Dendritic cell treated with granulocyte-macrophage colony-stimulating factor and Interleukin-4, amounts not matched to agents 40 ng/mL and 50 ng/mL, for 4 days (primary cell): ENCODE measurements around the gene SMU1.
"Not testable (repeated sequence)": the region's sequence is repeated elsewhere in the genome, so short reads cannot be mapped to it uniquely, and the experiment has no call there.

ENCODE experiments used
- H3K27ac Mint-ChIP-seq: one replicate; pipeline ENCODE4 v1.8.0; 2022; ENCODE audit warnings: mild to moderate bottlenecking, mixed read lengths
- H3K27me3 Mint-ChIP-seq: one replicate; pipeline ENCODE4 v1.8.0; 2022; ENCODE audit warnings: mild to moderate bottlenecking, mixed read lengths
- H3K36me3 Mint-ChIP-seq: one replicate; pipeline ENCODE4 v1.8.0; 2022; ENCODE audit warnings: low read depth, mixed read lengths
- H3K4me1 Mint-ChIP-seq: one replicate; pipeline ENCODE4 v1.8.0; 2022; ENCODE audit warnings: low read depth, mixed read lengths
- H3K4me3 Mint-ChIP-seq: one replicate; pipeline ENCODE4 v1.8.0; 2022; ENCODE audit warnings: mild to moderate bottlenecking, moderate library complexity, mixed read lengths
- H3K9me3 Mint-ChIP-seq: one replicate; pipeline ENCODE4 v1.8.0; 2022; ENCODE audit warnings: mixed read lengths
- intact Hi-C: fragments of 100-400 bp; cut with micrococcal nuclease; formaldehyde crosslinking; loops from one replicate; pipeline ENCODE4 v1.15.0; 2022

Gene SMU1

DNA sequence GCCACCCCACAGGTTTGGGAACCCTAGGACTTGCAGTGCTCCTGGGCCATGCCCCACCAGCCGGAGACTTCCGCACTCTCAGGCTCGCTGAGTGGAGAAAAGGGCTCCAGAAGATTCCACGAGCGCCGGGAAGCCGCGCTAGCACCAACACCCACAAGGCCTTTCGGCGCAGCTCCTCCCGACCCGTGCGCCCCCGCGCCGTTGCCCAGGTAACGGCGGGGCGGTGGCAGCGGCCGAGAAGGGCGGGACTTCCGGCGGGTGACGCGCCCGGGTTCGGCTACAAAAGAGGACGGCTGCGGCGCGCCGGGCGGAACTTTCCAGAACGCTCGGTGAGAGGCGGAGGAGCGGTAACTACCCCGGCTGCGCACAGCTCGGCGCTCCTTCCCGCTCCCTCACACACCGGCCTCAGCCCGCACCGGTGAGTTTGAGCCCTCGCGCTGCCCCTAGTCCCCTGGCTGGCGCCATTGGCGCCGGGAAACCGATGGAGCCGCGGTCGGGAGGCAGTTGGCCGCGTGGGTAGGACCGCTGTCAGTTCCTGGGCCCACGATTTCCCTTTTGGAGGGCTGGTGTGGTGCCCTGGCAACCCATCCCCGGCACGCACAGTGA lies 51.4 kb downstream of the SMU1 start, which contains the start of gene DNAJA1:
Gene DNAJA1 (plus strand): TSS at position 308 of the 606 bp plus-strand sequence. CDS start 1,212 bp downstream, outside the sequence.
- Mint-ChIP-seq H3K9me3 (no peaks in the 10 kb centered on the region), H3K4me1 (peaks cover 62% of the 10 kb centered on the region), H3K27ac (peak within 1 kb of the TSS; percentile 92), H3K36me3 (peaks cover 55% of the 10 kb centered on the region), H3K4me3 (peak within 1 kb of the TSS; percentile 90), H3K27me3 (no peaks in the 10 kb centered on the region)
- intact Hi-C loops: loop anchor here (10.0 kb wide), 1 partner anchor 50 kb away; the partner anchor contains the start of gene SMU1

DNA sequence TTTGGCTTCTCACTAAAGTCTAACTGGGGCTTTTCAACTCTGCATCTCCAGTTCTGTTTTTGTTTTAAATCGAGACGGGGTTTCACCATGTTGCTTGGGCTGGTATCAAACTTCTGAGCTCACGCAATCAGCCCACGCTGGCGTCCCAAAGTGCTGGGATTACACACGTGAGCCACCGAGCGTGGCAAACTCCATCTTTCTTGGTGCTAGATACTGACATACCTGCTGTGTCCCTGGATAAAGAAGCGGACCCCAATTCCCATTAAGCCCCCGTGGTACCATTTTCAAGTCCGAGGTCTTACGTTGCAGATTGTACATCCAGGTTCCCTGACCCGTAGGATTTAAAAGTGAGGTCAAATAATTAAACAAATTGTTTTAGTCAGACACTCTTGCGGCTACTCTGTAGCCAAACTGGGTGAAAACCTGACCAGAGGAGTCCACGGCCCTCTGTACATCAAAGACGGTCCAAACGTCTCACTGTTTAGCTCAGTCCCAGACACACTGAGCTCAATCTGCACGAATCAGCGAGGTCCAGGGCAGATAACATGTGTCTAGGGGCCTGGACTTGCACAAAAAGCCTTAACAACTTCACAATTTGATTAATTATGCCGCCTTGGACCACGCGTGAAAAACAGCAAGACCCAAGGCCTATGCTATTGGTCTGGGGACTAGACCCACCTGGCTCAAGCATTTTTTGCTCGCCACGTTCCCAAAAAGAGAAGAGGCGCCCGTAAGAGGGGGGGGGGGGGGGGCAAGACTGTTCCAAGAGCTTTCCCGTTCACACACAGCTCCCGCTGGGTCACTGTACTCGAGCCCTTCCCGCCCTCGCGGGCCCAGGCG lies 52.1 kb downstream of the SMU1 start:
- peak overlapping the region; percentile 90 for H3K4me3 Mint-ChIP-seq
- H3K27me3 Mint-ChIP-seq: no peaks in the 10 kb centered on the region
- no peaks in the 10 kb centered on the region for H3K9me3 Mint-ChIP-seq
- H3K27ac Mint-ChIP-seq: peak overlapping the region; percentile 92
- H3K4me1 Mint-ChIP-seq: peaks cover 55% of the 10 kb centered on the region
- peaks cover 55% of the 10 kb centered on the region for H3K36me3 Mint-ChIP-seq
- intact Hi-C loops: loop anchor here (10.0 kb wide), 1 partner anchor 50 kb away; the partner anchor contains the start of gene SMU1

DNA sequence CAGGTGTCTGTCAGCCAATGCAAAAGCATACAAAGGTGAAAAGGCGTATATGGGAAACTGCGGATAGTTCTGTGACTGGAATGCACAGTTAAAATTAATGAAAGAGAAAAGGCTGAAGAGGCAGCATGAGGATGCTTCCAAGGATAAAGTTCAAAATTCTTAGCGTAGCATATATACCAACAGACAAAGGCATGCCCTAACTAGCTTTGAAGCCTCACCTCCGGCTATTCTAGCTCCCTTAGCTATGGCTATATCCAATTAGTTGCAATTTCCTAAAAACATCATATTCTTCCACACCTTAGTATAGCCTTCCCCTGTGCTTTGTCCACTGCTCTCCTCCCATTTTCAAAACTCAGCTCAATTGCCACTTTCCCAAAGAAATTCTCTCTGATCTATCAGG lies 52.8 kb downstream of the SMU1 start:
- no peaks in the 10 kb centered on the region for H3K27me3 Mint-ChIP-seq
- peaks cover 50% of the 10 kb centered on the region for H3K36me3 Mint-ChIP-seq
- H3K27ac Mint-ChIP-seq: peak overlapping the region; percentile 92
- peak overlapping the region; percentile 90 for H3K4me3 Mint-ChIP-seq
- H3K4me1 Mint-ChIP-seq: peaks cover 48% of the 10 kb centered on the region
- intact Hi-C loops: loop anchor here (2.0 to 10.0 kb wide), 2 partner anchors 21 to 51 kb away; partner anchors contain the start of gene SMU1
- no peaks in the 10 kb centered on the region for H3K9me3 Mint-ChIP-seq

DNA sequence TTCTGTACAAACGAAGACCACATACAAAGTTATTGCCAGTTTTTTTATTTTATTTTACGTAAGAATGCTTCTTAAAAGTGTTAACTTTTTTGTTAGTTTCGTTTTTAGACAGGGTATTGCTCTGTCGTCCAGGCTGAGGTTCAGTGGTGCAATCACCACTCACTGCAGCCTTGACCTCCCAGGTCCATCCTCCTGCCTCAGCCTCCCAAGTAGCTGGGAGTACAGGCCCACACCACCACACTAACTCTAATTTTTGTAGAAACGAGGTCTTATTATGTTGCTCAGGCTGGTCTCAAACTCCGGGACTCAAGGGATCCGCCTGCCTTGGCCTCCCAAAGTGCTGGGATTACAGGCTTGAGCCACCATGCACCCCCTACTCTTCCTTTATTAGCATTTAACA lies 53.7 kb downstream of the SMU1 start:
- Mint-ChIP-seq H3K4me1 (peaks cover 39% of the 10 kb centered on the region), H3K27ac (peak overlapping the region; percentile 59), H3K4me3 (no peak overlapping the region), H3K9me3 (no peaks in the 10 kb centered on the region), H3K27me3 (no peaks in the 10 kb centered on the region), H3K36me3 (peaks cover 41% of the 10 kb centered on the region)
- intact Hi-C loops: loop anchor here (2.0 to 10.0 kb wide), 2 partner anchors 20 to 52 kb away; partner anchors contain the start of gene SMU1

DNA sequence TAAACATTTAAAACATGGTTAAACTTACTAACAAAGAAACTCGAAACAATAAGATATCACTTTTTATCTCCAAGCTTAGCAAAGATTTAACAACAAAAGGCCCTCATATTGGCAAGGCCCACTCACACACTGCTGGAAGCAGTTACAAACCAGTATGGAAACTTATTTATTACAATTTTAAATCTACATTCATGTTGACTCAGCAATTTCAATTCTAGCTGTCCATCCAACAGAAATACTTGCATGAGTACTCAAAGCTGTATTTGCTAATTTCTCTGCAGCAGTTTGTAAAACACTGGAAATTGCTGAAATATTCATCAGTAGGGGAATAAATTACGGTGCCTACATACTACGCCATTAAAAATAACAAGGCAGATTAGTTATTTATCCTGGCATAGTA lies 54.2 kb downstream of the SMU1 start:
- Mint-ChIP-seq H3K27ac (no peak overlapping the region), H3K9me3 (no peaks in the 10 kb centered on the region), H3K36me3 (peaks cover 36% of the 10 kb centered on the region), H3K4me1 (peaks cover 35% of the 10 kb centered on the region), H3K27me3 (no peaks in the 10 kb centered on the region), H3K4me3 (no peak overlapping the region)
- intact Hi-C loops: loop anchor here (2.0 to 10.0 kb wide), 2 partner anchors 20 to 52 kb away; partner anchors contain the start of gene SMU1

DNA sequence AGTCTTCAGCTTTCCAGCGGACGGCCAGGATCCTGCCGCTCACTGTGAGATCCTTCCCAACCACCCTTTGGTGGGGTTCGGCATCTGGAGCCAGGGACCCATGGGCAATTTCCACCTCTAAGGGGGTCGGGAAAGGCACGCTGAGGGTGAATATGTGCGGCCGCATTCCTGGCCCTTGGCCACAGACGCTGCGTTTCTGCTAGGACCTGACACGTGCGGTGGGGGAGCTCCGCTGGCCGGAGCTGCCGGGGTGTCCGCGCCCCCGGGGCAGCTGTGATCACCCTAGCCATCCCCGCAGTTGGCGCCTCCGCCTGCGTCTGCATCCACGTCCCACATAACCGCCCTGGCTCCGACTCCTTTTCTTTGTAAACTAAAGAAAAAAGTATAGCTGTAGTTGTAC lies 56.7 kb downstream of the SMU1 start:
- Mint-ChIP-seq H3K27me3 (no peaks in the 10 kb centered on the region), H3K27ac (no peak overlapping the region), H3K4me1 (peaks cover 20% of the 10 kb centered on the region), H3K9me3 (no peaks in the 10 kb centered on the region), H3K4me3 (no peak overlapping the region), H3K36me3 (peaks cover 18% of the 10 kb centered on the region)
- intact Hi-C loops: loop anchor here (10.0 kb wide), 1 partner anchor 55 kb away; the partner anchor contains the start of gene SMU1

DNA sequence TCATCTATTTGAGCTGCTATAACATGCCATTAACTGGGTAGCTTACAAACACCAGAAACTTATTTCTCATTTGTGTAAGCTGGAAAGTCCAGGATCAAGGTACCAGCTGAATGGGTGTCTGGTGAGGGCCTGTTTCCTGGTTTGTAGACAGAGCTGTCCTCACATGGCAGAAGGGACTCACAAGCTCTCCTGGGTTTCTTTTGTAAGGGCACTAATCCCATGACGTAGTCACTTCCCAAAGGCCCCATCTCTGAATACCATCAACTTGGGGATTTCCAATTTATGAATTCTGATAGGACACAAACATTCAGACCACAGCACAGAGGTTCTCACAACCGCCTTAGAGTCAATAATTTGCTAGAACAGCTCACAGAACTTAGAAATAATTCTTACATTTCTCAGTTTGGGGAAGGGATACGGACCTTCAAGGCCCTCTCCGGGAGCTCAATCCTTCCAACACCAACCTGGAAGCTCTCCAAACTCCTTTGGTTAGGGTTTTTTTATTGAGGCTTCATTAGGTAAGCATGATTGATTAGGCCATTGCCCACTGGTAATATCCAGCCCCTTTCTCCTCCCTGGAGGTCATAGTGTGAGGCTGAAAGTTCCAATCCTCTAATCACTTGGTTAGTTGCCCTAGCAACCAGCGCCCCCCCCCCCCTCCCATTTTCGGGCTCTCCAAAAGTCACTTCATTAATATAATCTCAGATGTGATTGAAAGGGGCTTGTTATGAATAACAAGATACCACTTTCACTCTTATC lies 59.0 kb downstream of the SMU1 start:
- Mint-ChIP-seq H3K27me3 (no peaks in the 10 kb centered on the region), H3K27ac (no peak overlapping the region), H3K36me3 (peaks cover 18% of the 10 kb centered on the region), H3K9me3 (no peaks in the 10 kb centered on the region), H3K4me3 (no peak overlapping the region), H3K4me1 (peaks cover 7% of the 10 kb centered on the region)
- intact Hi-C loops: no loop called here

DNA sequence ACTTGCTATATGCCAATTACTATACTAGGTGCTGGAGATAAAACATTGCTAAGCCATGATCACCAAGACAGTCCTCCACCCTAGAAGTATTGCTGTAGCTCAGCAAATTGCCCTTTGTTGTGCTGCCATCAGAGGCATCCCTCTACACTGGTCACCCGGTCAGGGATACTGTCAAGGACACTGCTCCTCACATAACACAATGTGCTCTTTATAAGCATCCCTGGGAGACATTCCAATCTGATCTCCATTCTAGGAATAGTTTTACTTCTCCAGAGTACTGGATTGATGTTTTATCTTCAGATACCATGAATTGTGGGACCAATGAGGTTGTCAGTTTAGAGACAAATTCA lies 61.8 kb downstream of the SMU1 start:
- peaks cover 15% of the 10 kb centered on the region for H3K36me3 Mint-ChIP-seq
- no peaks in the 10 kb centered on the region for H3K9me3 Mint-ChIP-seq
- peaks cover 17% of the 10 kb centered on the region for H3K4me1 Mint-ChIP-seq
- no peak overlapping the region for H3K27ac Mint-ChIP-seq
- H3K27me3 Mint-ChIP-seq: no peaks in the 10 kb centered on the region
- H3K4me3 Mint-ChIP-seq: no peak overlapping the region
- intact Hi-C loops: no loop called here

DNA sequence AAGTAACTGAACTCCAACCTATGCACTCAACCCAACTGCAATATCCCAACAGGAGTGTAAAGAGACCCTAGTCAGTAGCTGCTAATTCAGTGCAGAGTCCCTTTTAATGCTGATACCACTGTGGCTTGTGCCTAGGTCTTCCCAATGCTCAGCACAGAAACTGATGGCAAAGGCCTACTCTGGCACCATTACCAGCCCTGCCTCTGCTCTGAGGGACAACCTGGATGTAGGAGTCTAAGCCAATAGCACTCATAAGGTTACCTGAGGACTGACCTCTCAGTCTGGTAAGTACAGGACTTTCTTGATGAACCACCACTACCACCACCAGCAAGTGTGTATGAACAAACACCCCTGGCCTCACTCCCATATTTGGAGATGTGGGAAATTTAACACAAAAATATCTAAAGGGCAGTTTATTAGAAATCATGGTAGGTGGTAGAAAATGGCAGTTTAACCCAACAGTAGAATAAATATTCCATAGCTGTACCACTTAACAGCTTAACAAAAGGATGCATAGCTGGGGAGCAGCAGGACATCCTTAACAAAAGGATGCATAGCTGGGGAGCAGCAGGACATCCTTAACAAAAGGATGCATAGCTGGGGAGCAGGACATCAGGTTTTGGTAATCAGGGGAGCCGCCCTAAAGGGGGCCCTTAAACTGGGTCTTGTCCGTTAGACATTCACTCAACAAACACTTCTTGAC lies 62.4 kb downstream of the SMU1 start:
- Mint-ChIP-seq H3K9me3 (no peaks in the 10 kb centered on the region), H3K27ac (no peak overlapping the region), H3K36me3 (peaks cover 11% of the 10 kb centered on the region), H3K4me3 (no peak overlapping the region), H3K27me3 (no peaks in the 10 kb centered on the region), H3K4me1 (peaks cover 17% of the 10 kb centered on the region)
- intact Hi-C loops: no loop called here

DNA sequence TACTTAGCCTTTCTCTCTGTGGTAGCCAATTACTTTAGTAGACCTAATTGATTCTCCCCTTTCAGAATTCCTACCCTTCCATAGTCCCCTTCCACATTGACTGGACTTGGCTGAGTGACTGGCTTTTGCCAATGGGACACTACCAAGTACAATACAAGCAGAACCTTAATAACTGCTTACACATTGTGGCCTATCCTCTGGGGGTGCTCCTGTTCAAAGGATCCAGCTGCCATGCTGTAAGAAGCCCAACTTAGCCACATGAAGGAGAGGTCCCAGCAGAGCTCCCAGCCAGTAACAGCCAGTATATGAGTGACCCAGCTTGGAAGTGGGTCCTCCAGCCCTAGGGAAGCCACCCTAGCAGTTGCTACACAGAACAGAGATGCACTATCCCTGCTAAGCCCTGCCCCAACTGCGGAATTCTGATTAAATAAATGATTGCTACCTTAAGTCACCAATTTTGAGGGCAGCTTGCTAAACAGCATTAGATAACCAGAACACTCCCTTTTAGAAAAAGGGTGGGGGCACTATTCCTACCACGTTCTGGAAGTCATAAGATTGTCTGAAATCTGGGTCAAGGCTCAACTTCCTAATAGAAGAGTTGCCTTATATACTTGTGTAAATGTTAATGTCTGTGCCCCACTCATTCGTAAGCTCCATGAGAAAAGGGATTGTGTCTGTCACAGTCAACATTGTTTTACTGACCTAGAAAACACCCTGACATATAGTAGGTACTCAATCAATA lies 64.0 kb downstream of the SMU1 start:
- Mint-ChIP-seq H3K9me3 (no peaks in the 10 kb centered on the region), H3K27ac (no peak overlapping the region), H3K4me1 (peaks cover 17% of the 10 kb centered on the region), H3K36me3 (peaks cover 11% of the 10 kb centered on the region), H3K27me3 (no peaks in the 10 kb centered on the region), H3K4me3 (no peak overlapping the region)
- intact Hi-C loops: no loop called here

DNA sequence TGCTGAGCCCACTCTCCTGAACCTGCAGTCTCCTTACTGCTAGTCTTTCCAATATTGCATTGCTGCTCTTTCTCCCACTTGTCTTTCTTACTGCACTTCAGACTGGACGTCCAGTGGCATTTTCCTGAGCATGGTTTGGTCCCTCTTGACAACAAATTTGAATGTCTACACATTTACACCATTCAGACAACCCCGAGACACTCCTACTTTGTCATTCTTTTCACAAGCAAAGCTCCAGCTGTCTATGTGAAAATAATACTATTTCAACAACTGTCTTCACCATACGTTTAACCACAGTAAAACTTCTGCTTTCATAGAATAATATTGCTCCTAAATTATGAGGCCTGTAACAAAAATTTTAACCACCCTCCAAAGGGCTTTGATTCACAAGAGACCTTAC lies 64.6 kb downstream of the SMU1 start:
- no peak overlapping the region for H3K4me3 Mint-ChIP-seq
- H3K27ac Mint-ChIP-seq: no peak overlapping the region
- no peaks in the 10 kb centered on the region for H3K27me3 Mint-ChIP-seq
- H3K9me3 Mint-ChIP-seq: no peaks in the 10 kb centered on the region
- peaks cover 11% of the 10 kb centered on the region for H3K36me3 Mint-ChIP-seq
- intact Hi-C loops: no loop called here
- H3K4me1 Mint-ChIP-seq: peaks cover 17% of the 10 kb centered on the region

DNA sequence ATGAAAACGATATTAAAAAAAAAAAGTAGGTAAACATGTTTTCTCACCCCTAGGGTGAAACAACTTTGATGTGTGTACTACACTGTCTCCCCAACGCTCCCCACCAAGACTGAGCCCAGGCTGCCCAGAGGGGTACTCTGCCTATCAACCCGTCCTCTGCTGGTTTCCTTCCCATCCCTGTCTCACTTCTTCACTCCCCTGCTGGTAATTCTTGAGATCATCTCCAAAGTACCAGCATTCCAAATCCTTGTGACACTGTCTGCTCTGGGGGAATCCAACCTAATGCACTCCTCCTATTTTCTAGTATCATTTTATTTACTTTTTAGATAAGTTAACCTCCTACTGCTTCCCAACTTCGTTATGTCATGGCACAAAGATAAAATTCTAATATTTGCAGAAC lies 68.7 kb downstream of the SMU1 start:
- Mint-ChIP-seq H3K9me3 (no peaks in the 10 kb centered on the region), H3K27ac (no peak overlapping the region), H3K27me3 (no peaks in the 10 kb centered on the region), H3K4me1 (peaks cover 18% of the 10 kb centered on the region), H3K4me3 (no peak overlapping the region), H3K36me3 (peaks cover 11% of the 10 kb centered on the region)
- intact Hi-C loops: no loop called here

DNA sequence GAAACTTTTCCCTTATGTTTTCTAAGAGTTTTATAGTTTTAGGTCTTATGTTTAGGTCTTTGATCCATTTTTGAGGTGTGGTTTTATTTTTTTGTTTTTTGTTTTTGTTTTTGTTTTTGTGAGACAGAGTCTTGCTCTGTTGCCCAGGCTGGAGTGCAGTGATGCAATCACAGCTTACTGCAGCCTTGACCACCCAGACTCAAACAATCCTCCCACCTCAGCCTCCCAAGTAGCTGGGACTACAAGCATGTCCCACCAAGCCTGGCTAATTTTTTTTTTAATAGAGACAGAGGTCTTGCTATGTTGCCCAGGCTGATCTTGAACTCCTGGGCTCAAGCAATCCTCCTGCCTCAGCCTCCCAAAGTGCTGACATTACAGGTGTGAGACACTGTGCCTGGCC lies 71.1 kb downstream of the SMU1 start:
- H3K27me3 Mint-ChIP-seq, intact Hi-C loops, H3K9me3 Mint-ChIP-seq, H3K4me3 Mint-ChIP-seq: not testable (repeated sequence)
- peaks cover 14% of the 10 kb centered on the region for H3K36me3 Mint-ChIP-seq
- H3K4me1 Mint-ChIP-seq: peaks cover 19% of the 10 kb centered on the region
- H3K27ac Mint-ChIP-seq: peak overlapping the region; percentile 9
